BE2C (cell line): ENCODE measurements around the gene EFCAB5.

ENCODE experiments used
- DNase-seq: peaks from one replicate; pipeline ENCODE4 v3.0.0-alpha.2; 2020
- H3K27me3 ChIP-seq: fragments of 250-450 bp; sonication (Bioruptor Pico); 2 replicates; pipeline ENCODE4 v1.5.1; 2020; ENCODE audit warnings: mild to moderate bottlenecking
- H3K36me3 ChIP-seq: fragments of 250-450 bp; sonication (Bioruptor Pico); 2 replicates; pipeline ENCODE4 v1.5.1; 2020; ENCODE audit warnings: mild to moderate bottlenecking
- H3K4me1 ChIP-seq: fragments of 250-450 bp; sonication (Bioruptor Pico); 2 replicates; pipeline ENCODE4 v1.5.1; 2020
- H3K4me3 ChIP-seq: 2 replicates; pipeline ENCODE4 v1.5.1; 2011; ENCODE audit warnings: low read depth, low read length
- H3K9me3 ChIP-seq: fragments of 250-450 bp; sonication (Bioruptor Pico); 2 replicates; pipeline ENCODE4 v1.5.1; 2020
- TF ChIP-seq, protein P1 (sequence below): IDR thresholded peaks from 2 replicates; pipeline ENCODE4 v1.5.1; 2012; ENCODE audit warnings: mild to moderate bottlenecking, low read depth, low read length

The EFCAB5 gene

DNA sequence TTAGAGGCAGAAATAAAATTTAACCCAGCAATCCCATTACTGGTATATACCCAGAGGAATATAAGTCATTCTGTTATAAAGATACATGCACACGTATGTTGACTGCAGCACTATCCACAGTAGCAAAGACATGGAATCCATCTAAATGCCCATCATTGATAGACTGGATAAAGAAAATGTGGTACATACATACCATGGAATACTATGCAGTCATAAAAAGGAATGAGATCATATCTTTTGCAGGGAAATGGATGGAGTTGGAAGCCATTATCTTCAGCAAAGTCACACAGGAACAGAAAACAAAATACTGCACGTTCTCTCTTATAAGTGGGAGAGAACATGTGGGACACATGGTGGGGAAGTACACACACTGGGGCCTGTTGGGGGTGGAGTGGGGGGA is 34.5 kb upstream of the EFCAB5 start:
- no peaks in the 10 kb centered on the region for H3K9me3 ChIP-seq
- no peaks in the 10 kb centered on the region for H3K4me1 ChIP-seq
- no peaks in the 10 kb centered on the region for H3K27me3 ChIP-seq
- no peaks in the 10 kb centered on the region for H3K36me3 ChIP-seq
- H3K4me3 ChIP-seq = no peak overlapping the region
- no peak for DNase-seq
- TF ChIP-seq, protein P1, sequence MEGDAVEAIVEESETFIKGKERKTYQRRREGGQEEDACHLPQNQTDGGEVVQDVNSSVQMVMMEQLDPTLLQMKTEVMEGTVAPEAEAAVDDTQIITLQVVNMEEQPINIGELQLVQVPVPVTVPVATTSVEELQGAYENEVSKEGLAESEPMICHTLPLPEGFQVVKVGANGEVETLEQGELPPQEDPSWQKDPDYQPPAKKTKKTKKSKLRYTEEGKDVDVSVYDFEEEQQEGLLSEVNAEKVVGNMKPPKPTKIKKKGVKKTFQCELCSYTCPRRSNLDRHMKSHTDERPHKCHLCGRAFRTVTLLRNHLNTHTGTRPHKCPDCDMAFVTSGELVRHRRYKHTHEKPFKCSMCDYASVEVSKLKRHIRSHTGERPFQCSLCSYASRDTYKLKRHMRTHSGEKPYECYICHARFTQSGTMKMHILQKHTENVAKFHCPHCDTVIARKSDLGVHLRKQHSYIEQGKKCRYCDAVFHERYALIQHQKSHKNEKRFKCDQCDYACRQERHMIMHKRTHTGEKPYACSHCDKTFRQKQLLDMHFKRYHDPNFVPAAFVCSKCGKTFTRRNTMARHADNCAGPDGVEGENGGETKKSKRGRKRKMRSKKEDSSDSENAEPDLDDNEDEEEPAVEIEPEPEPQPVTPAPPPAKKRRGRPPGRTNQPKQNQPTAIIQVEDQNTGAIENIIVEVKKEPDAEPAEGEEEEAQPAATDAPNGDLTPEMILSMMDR = no peak

DNA sequence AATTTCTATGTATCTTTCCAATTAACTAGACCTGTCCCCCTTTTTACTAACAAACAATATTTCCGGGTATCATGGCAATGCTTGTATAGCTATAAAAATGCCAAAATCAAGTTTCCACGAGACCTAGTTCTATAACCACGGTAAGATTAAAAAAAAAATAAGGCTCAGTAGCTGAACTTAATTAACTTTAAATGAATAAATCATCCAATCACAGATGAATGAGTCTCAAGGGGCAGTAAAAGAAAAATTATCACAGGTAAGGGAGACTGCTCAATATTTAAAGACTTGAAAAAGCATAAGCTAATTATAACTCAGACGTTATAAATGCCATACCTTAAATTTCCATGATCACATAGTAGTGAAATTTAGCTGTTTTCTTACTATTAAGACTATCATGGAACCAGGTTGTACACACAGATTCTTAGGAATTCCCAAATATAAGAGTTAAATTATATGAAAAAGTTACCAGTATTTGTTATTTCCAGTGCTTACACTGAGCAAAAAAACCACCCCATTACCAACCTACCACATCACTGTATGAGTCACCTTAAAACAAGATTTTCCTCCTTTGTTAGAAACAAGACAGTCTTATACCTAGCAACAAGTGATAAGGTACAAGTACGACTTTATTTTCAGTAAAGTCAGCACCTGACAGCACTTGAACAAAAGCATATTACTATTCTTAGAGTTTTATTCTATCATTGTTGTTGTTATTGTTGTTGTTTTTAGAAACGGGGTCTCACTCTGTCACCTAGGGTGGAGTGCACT is 32.0 kb upstream of the EFCAB5 start:
- no peak for DNase-seq
- TF ChIP-seq, protein P1 = no peak
- H3K9me3 ChIP-seq = no peaks in the 10 kb centered on the region
- no peaks in the 10 kb centered on the region for H3K4me1 ChIP-seq
- no peak overlapping the region for H3K4me3 ChIP-seq
- H3K27me3 ChIP-seq = no peaks in the 10 kb centered on the region
- no peaks in the 10 kb centered on the region for H3K36me3 ChIP-seq

DNA sequence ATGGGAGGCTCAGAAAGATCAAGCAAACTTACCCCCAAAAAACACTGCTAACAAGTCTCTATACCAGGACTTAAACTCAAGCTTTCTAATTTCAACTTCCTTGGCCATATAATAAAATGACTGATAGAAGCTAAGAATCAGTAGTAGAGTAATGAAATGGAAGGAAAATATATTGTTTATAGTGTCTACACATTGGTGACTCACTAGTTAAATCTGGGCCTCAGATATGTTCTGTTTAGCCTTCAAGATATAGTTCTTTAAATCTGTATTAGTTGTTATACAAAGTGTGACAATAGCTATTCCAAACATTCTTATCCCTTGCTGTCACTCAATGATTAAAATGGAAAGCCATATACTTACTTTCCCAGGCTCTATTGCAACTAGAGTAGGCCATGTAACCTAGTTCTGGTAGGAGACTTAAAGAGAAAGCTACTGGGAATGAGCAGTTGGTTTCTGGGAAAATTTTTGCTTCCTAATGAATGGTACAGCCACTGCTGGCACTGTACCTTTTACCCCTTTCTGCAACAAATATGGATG is 29.7 kb upstream of the EFCAB5 start:
- TF ChIP-seq, protein P1 = no peak
- Histone ChIP-seq H3K4me3 (no peak overlapping the region), H3K9me3 (no peaks in the 10 kb centered on the region), H3K4me1 (no peaks in the 10 kb centered on the region), H3K27me3 (no peaks in the 10 kb centered on the region), H3K36me3 (no peaks in the 10 kb centered on the region)
- DNase-seq = no peak

DNA sequence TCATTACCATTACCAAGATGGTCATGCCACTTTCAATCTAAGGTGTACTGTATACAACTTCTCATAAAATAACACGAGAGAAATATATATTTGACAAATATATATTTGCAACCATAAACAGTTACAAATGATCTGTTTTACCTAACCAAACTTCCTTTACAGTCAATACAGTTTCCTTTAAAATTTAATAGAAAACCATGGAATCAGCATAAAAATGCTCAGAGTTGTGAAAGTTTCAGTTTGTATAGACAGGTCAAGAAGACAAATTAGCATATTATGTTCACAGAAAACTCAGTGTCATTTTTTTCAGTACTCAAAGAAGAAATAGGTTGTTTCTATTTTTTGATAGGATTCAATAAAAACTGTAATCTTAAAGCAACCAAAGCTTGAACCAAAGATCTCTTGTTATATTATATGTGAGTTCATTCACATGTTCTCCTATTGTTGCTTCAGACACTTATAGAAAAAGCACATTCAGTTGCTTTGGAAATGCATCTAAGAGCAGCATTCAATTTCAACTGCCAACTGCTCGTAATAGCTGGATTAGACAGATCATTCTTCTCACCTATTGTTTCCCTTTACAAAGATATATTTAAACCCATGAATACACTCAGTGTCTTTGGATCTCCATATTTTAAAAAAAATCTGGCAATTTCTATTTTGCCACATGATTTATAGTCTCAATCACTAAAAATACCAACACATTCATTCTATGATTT is 26.5 kb upstream of the EFCAB5 start:
- Histone ChIP-seq H3K36me3 (no peaks in the 10 kb centered on the region), H3K4me3 (no peak overlapping the region), H3K4me1 (no peaks in the 10 kb centered on the region), H3K27me3 (no peaks in the 10 kb centered on the region), H3K9me3 (no peaks in the 10 kb centered on the region)
- no peak for DNase-seq
- TF ChIP-seq, protein P1 = no peak

DNA sequence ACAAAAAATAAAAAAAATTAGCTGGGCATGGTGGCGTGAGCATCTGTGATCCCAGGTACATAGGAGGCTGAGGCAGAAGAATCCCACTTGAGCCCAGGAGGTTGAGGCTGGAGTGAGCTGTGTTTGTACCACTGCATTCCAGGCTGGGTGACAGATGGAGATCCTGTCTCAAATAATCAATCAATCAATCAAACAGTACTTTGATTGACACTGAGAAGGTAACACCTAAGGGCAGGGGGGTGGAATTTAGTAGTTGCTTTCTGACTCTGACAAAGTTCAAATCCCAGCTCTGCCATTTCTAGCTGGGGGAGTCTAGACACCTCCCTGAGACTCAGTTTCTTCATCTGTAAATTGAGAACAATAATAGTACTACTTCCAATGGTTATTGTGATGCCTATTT is 23.4 kb upstream of the EFCAB5 start:
- Histone ChIP-seq H3K9me3 (no peaks in the 10 kb centered on the region), H3K4me1 (no peaks in the 10 kb centered on the region), H3K36me3 (no peaks in the 10 kb centered on the region), H3K27me3 (no peaks in the 10 kb centered on the region), H3K4me3 (no peak overlapping the region)
- DNase-seq = no peak
- TF ChIP-seq, protein P1 = no peak
